Mucosa of stomach (tissue), 1 donor: ENCODE results near the gene GON7.

Experiments used
- H3K27me3 ChIP-seq: one replicate; pipeline ENCODE4 v1.7.0; 2013; ENCODE audit warnings: mild to moderate bottlenecking, low read length; ENCODE audit not compliant: control insufficient read depth, insufficient read depth
- H3K36me3 ChIP-seq: one replicate; pipeline ENCODE4 v1.7.0; 2013; ENCODE audit warnings: low read length; ENCODE audit not compliant: control insufficient read depth, insufficient read depth
- H3K4me1 ChIP-seq: one replicate; pipeline ENCODE4 v1.7.0; 2013; ENCODE audit warnings: mild to moderate bottlenecking, low read length; ENCODE audit not compliant: control insufficient read depth, insufficient read depth
- H3K4me3 ChIP-seq: one replicate; pipeline ENCODE4 v1.7.0; 2013; ENCODE audit warnings: low read length
- H3K9ac ChIP-seq: one replicate; pipeline ENCODE4 v1.7.0; 2013; ENCODE audit warnings: mild to moderate bottlenecking, low read length, moderate library complexity
- H3K9me3 ChIP-seq: one replicate; pipeline ENCODE4 v1.7.0; 2013; ENCODE audit warnings: mild to moderate bottlenecking, low read length, moderate library complexity; ENCODE audit not compliant: control insufficient read depth
- donor health status: Pancreatic carcinoma.

The GON7 gene

GRCh38 chr14:93228550-93228949 is 21.7 kb upstream of the GON7 start:
- Histone ChIP-seq H3K27me3 (peaks cover 16% of the 10 kb centered on the region), H3K4me3 (no peak overlapping the region), H3K4me1 (peaks cover 7% of the 10 kb centered on the region), H3K9me3 (no peaks in the 10 kb centered on the region), H3K36me3 (peaks cover 7% of the 10 kb centered on the region), H3K9ac (no peak overlapping the region)

- Histone ChIP-seq H3K9me3 (no peaks in the 10 kb centered on the region), H3K9ac (no peak overlapping the region), H3K36me3 (peaks cover 7% of the 10 kb centered on the region), H3K4me1 (no peaks in the 10 kb centered on the region), H3K27me3 (no peaks in the 10 kb centered on the region), H3K4me3 (no peak overlapping the region)
Observed at GRCh38 chr14:93223565-93223964, 16.7 kb upstream of the GON7 start.

GRCh38 chr14:93220509-93220908 is 13.6 kb upstream of the GON7 start:
- Histone ChIP-seq H3K4me3 (no peak overlapping the region), H3K9ac (no peak overlapping the region), H3K27me3 (no peaks in the 10 kb centered on the region), H3K36me3 (no peaks in the 10 kb centered on the region), H3K4me1 (no peaks in the 10 kb centered on the region), H3K9me3 (no peaks in the 10 kb centered on the region)

GRCh38 chr14:93219103-93219726 is 12.3 kb upstream of the GON7 start:
- Histone ChIP-seq H3K4me1 (no peaks in the 10 kb centered on the region), H3K4me3 (no peak overlapping the region), H3K36me3 (no peaks in the 10 kb centered on the region), H3K9ac (no peak overlapping the region), H3K27me3 (no peaks in the 10 kb centered on the region), H3K9me3 (no peaks in the 10 kb centered on the region)

GRCh38 chr14:93214598-93214997 is 7.7 kb upstream of the GON7 start:
- Histone ChIP-seq H3K36me3 (no peaks in the 10 kb centered on the region), H3K27me3 (no peaks in the 10 kb centered on the region), H3K9me3 (no peaks in the 10 kb centered on the region), H3K9ac (no peak overlapping the region), H3K4me1 (no peaks in the 10 kb centered on the region), H3K4me3 (no peak overlapping the region)

GRCh38 chr14:93212432-93212831 is 5.6 kb upstream of the GON7 start:
- H3K9ac ChIP-seq, result no peak overlapping the region
- H3K9me3 ChIP-seq, result no peaks in the 10 kb centered on the region
- peaks cover 8% of the 10 kb centered on the region for H3K4me1 ChIP-seq
- no peaks in the 10 kb centered on the region for H3K36me3 ChIP-seq
- no peaks in the 10 kb centered on the region for H3K27me3 ChIP-seq
- no peak overlapping the region for H3K4me3 ChIP-seq

- H3K27me3 ChIP-seq, result no peaks in the 10 kb centered on the region
- peak overlapping the region; percentile 31 for H3K4me3 ChIP-seq
- H3K4me1 ChIP-seq, result peaks cover 8% of the 10 kb centered on the region
- H3K9ac ChIP-seq, result peak overlapping the region; percentile 68
- no peaks in the 10 kb centered on the region for H3K9me3 ChIP-seq
- H3K36me3 ChIP-seq, result no peaks in the 10 kb centered on the region
Observed at GRCh38 chr14:93207468-93208308, 823 bp upstream of the GON7 start.

GRCh38 chr14:93201155-93201704 is 5.6 kb downstream of the GON7 start:
- Histone ChIP-seq H3K9ac (no peak overlapping the region), H3K27me3 (no peaks in the 10 kb centered on the region), H3K4me1 (no peaks in the 10 kb centered on the region), H3K36me3 (no peaks in the 10 kb centered on the region), H3K4me3 (no peak overlapping the region), H3K9me3 (no peaks in the 10 kb centered on the region)

GRCh38 chr14:93200553-93200952 is 6.3 kb downstream of the GON7 start:
- Histone ChIP-seq H3K4me1 (no peaks in the 10 kb centered on the region), H3K4me3 (no peak overlapping the region), H3K36me3 (no peaks in the 10 kb centered on the region), H3K27me3 (no peaks in the 10 kb centered on the region), H3K9ac (no peak overlapping the region), H3K9me3 (no peaks in the 10 kb centered on the region)

GRCh38 chr14:93199031-93199430 is 7.8 kb downstream of the GON7 start:
- no peak overlapping the region for H3K4me3 ChIP-seq
- H3K9me3 ChIP-seq, result no peaks in the 10 kb centered on the region
- no peaks in the 10 kb centered on the region for H3K4me1 ChIP-seq
- H3K36me3 ChIP-seq, result no peaks in the 10 kb centered on the region
- no peaks in the 10 kb centered on the region for H3K27me3 ChIP-seq
- no peak overlapping the region for H3K9ac ChIP-seq

- H3K9ac ChIP-seq, result no peak overlapping the region
- no peaks in the 10 kb centered on the region for H3K9me3 ChIP-seq
- no peaks in the 10 kb centered on the region for H3K36me3 ChIP-seq
- no peaks in the 10 kb centered on the region for H3K4me1 ChIP-seq
- no peak overlapping the region for H3K4me3 ChIP-seq
- no peaks in the 10 kb centered on the region for H3K27me3 ChIP-seq
Observed at GRCh38 chr14:93195316-93195999, 11.4 kb downstream of the GON7 start.

- Histone ChIP-seq H3K36me3 (no peaks in the 10 kb centered on the region), H3K27me3 (no peaks in the 10 kb centered on the region), H3K4me1 (peaks cover 12% of the 10 kb centered on the region), H3K4me3 (no peak overlapping the region), H3K9ac (no peak overlapping the region), H3K9me3 (no peaks in the 10 kb centered on the region)
Observed at GRCh38 chr14:93186956-93187355, 19.9 kb downstream of the GON7 start.
